ENCODE measurements around the gene CBX7.
A peak's percentile ranks its signal among the peaks of the same experiment; 100 is the strongest.

CBX7 gene

DNA sequence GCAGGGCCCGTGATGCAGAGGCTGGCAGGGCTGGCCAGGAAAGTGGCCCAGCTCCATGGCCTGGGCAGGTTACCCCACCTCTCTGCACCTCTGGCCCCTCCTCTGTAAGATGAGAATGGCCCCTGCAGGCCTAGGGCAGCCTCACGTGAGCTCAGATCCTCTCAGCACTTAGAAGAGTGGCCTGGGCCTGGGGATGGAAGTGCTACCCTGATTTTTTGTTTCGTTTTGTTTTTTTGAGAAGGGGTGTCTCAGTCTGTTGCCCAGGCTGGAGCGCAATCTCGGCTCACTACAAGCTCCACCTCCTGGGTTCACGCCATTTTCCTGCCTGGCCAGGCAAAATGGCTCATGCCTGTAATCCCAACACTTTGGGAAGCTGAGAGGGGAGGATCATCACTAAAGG, 54.5 kb downstream of the CBX7 start:
- no peak overlapping the region for H2BK120ac ChIP-seq (ENCODE audit: low read depth, low read length)
- H2AK5ac ChIP-seq (ENCODE audit: low read depth, low read length), result no peak overlapping the region
- no peak overlapping the region for H2BK15ac ChIP-seq (ENCODE audit: low read length)
- H3K27me3 ChIP-seq (ENCODE audit: control insufficient read depth in 3 of 3, insufficient read depth in 3 of 3, low read depth in 1 of 3, low read length in 3 of 3), result peaks cover 0 to 7% (median 0%) of the 10 kb centered on the region in 3 experiments
- no peak overlapping the region for H3K4me3 ChIP-seq (ENCODE audit: low read length in 2 of 2)
- no peak overlapping the region for H3K23ac ChIP-seq (ENCODE audit: low read depth, low read length, poor library complexity)
- H2BK12ac ChIP-seq (ENCODE audit: low read length), result no peak overlapping the region
- H3K79me1 ChIP-seq (ENCODE audit: low read depth, low read length), result no peaks in the 10 kb centered on the region
- H3K9me3 ChIP-seq (replicated peaks in 1 of 2; ENCODE audit: control insufficient read depth in 2 of 2, insufficient read depth in 1 of 2, low read depth in 1 of 2, low read length in 2 of 2), result no peaks in the 10 kb centered on the region
- H3K36me3 ChIP-seq (replicated peaks in 1 of 2; ENCODE audit: control insufficient read depth in 2 of 2, insufficient read depth in 2 of 2, low read length in 2 of 2), result no peaks in the 10 kb centered on the region
- H3K18ac ChIP-seq (ENCODE audit: low read length), result peak overlapping the region; percentile 58
- H3K4me2 ChIP-seq (ENCODE audit: insufficient read depth, low read length, poor library complexity, severe bottlenecking), result no peak overlapping the region
- peak overlapping the region; percentile 79 for H2AFZ ChIP-seq (ENCODE audit: low read length)
- peaks cover 16 to 22% of the 10 kb centered on the region in 2 donors for H3K4me1 ChIP-seq (ENCODE audit: control insufficient read depth in 2 of 2, insufficient read depth in 1 of 2, low read depth in 1 of 2, low read length in 2 of 2)
- no peak overlapping the region for H4K8ac ChIP-seq (ENCODE audit: low read depth, low read length)
- no peak overlapping the region for H3K9ac ChIP-seq (ENCODE audit: low read depth, low read length, poor library complexity)
- no peak for DNase-seq (ENCODE audit: low spot score)
- WGBS, 2 donors (ENCODE audit: extremely low coverage in 2 of 2, insufficient read length in 2 of 2, insufficient replicate concordance in 1 of 2), result no CpG with 5 or more reads among the region's 6 CpGs
- peak overlapping the region; percentile 7 for H2BK5ac ChIP-seq (ENCODE audit: low read length)
- no peak overlapping the region for H3K14ac ChIP-seq (ENCODE audit: low read length)
- no peak overlapping the region for H3K4ac ChIP-seq (ENCODE audit: low read length)
- H4K91ac ChIP-seq (ENCODE audit: low read depth, low read length, poor library complexity), result no peak overlapping the region
- peak overlapping the region; percentile 75 for H3K27ac ChIP-seq (replicated peaks; ENCODE audit: low read length)

DNA sequence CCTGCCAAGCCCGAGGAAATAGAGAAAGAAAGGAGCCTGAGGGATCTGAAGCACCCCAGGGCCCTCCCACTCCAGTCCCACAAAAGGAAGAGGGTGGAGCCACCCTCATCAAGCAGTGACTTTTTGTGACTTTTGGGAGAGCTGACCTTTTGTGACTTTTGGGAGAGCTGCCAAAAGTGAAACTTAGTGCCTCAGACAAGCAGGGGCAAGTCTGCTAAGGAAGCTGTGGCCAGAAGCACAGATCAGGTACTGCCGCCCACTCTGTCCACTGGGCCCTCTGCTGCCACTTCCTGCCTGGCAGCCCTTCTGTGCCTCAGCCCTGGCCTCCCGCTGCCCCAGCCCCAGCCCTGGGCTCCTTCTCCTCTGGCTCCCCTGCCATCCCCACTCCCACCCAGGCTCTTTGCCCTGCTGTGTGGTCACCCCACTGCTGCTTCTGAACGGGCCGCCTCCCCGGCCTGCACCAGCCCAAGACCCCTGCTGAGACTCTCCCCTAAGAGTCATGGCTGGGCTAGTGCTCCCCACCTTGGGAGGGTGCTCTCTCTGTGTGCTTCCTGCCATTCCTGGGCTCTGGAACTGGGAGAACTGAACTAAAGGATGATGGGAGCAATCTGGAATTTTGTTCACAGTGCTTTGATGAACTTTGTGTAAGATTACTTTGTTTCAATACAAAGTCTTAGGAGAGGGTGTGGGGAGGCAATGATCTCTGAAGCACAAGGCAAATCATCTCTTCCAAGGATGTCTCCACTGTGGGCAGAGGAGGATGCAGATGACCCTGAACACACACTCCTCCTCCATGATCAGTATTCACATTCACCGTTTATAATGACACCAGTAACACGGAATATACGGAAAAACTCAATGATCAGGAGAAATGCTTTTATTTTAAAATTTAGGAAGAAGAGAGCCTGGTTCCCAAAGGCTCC, 55.1 kb downstream of the CBX7 start, which contains the start of gene APOBEC3H:
Gene APOBEC3H (plus strand): TSS at position 147 of the 923 bp plus-strand sequence. CDS start 3,035 bp downstream, outside the sequence.
- no peaks in the 10 kb centered on the region for H3K9me3 ChIP-seq (replicated peaks in 1 of 2; ENCODE audit: control insufficient read depth in 2 of 2, insufficient read depth in 1 of 2, low read depth in 1 of 2, low read length in 2 of 2)
- peak within 1 kb of the TSS; percentile 83 for H3K27ac ChIP-seq (replicated peaks; ENCODE audit: low read length)
- H2BK5ac ChIP-seq (ENCODE audit: low read length), result peak within 1 kb of the TSS; percentile 85
- H3K4ac ChIP-seq (ENCODE audit: low read length), result no peak within 1 kb of the TSS
- peak within 1 kb of the TSS; percentile 95 for H2BK15ac ChIP-seq (ENCODE audit: low read length)
- H2AK5ac ChIP-seq (ENCODE audit: low read depth, low read length), result peak within 1 kb of the TSS; percentile 98
- H2BK120ac ChIP-seq (ENCODE audit: low read depth, low read length), result peak within 1 kb of the TSS; percentile 52
- DNase-seq (ENCODE audit: low spot score), result no peak
- no peaks in the 10 kb centered on the region for H3K36me3 ChIP-seq (replicated peaks in 1 of 2; ENCODE audit: control insufficient read depth in 2 of 2, insufficient read depth in 2 of 2, low read length in 2 of 2)
- H3K14ac ChIP-seq (ENCODE audit: low read length), result no peak within 1 kb of the TSS
- H3K18ac ChIP-seq (ENCODE audit: low read length), result peak within 1 kb of the TSS; percentile 95
- H3K4me1 ChIP-seq (ENCODE audit: control insufficient read depth in 2 of 2, insufficient read depth in 1 of 2, low read depth in 1 of 2, low read length in 2 of 2), result peaks cover 16 to 22% of the 10 kb centered on the region in 2 donors
- H3K27me3 ChIP-seq (ENCODE audit: control insufficient read depth in 3 of 3, insufficient read depth in 3 of 3, low read depth in 1 of 3, low read length in 3 of 3), result peaks cover 0 to 12% (median 0%) of the 10 kb centered on the region in 3 experiments
- H4K8ac ChIP-seq (ENCODE audit: low read depth, low read length), result peak within 1 kb of the TSS; percentile 29
- H3K79me1 ChIP-seq (ENCODE audit: low read depth, low read length), result no peaks in the 10 kb centered on the region
- H4K91ac ChIP-seq (ENCODE audit: low read depth, low read length, poor library complexity), result peak within 1 kb of the TSS; percentile 57
- H2AFZ ChIP-seq (ENCODE audit: low read length), result peak within 1 kb of the TSS; percentile 79
- no peak within 1 kb of the TSS for H3K4me2 ChIP-seq (ENCODE audit: insufficient read depth, low read length, poor library complexity, severe bottlenecking)
- peak within 1 kb of the TSS; percentile 75 for H3K9ac ChIP-seq (ENCODE audit: low read depth, low read length, poor library complexity)
- H3K4me3 ChIP-seq (ENCODE audit: low read length in 2 of 2), result no peak within 1 kb of the TSS
- no CpG with 5 or more reads among the region's 9 CpGs for WGBS, 2 donors (ENCODE audit: extremely low coverage in 2 of 2, insufficient read length in 2 of 2, insufficient replicate concordance in 1 of 2)
- no peak within 1 kb of the TSS for H3K23ac ChIP-seq (ENCODE audit: low read depth, low read length, poor library complexity)
- H2BK12ac ChIP-seq (ENCODE audit: low read length), result peak within 1 kb of the TSS; percentile 80

DNA sequence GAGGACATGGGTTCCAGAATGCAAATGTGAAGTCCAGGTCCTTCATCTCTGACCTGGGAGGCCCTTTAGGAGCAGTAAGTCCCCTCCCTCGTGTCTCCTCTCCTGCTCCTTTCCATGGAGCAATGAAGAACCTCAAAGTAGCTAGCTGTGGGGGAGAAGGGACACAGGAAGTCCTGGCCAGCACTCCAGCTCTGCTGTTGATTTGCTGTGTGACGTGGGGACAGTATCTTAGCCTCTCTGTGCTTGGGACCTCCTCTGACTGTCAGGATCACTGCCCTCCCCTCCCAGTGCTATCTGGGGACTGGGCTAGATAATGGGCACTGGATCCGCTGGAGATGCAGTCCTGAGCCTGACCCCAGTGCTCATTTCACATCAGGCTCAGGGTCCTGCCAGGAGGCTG, 56.5 kb downstream of the CBX7 start:
- Histone ChIP-seq H3K4me3 (ENCODE audit: low read length in 2 of 2) (no peak overlapping the region), H2BK12ac (ENCODE audit: low read length) (peak overlapping the region; percentile 80), H3K14ac (ENCODE audit: low read length) (no peak overlapping the region), H2BK120ac (ENCODE audit: low read depth, low read length) (no peak overlapping the region), H3K79me1 (ENCODE audit: low read depth, low read length) (no peaks in the 10 kb centered on the region), H3K4ac (ENCODE audit: low read length) (no peak overlapping the region), H3K18ac (ENCODE audit: low read length) (peak overlapping the region; percentile 18), H3K27ac (replicated peaks; ENCODE audit: low read length) (no peak overlapping the region), H3K9ac (ENCODE audit: low read depth, low read length, poor library complexity) (no peak overlapping the region), H2AK5ac (ENCODE audit: low read depth, low read length) (peak overlapping the region; percentile 98), H4K91ac (ENCODE audit: low read depth, low read length, poor library complexity) (peak overlapping the region; percentile 53), H2BK15ac (ENCODE audit: low read length) (peak overlapping the region; percentile 45), H4K8ac (ENCODE audit: low read depth, low read length) (no peak overlapping the region), H3K9me3 (replicated peaks in 1 of 2; ENCODE audit: control insufficient read depth in 2 of 2, insufficient read depth in 1 of 2, low read depth in 1 of 2, low read length in 2 of 2) (no peaks in the 10 kb centered on the region), H3K4me1 (ENCODE audit: control insufficient read depth in 2 of 2, insufficient read depth in 1 of 2, low read depth in 1 of 2, low read length in 2 of 2) (peaks cover 16 to 19% of the 10 kb centered on the region in 2 donors), H2AFZ (ENCODE audit: low read length) (no peak overlapping the region), H3K23ac (ENCODE audit: low read depth, low read length, poor library complexity) (no peak overlapping the region), H2BK5ac (ENCODE audit: low read length) (peak overlapping the region; percentile 85), H3K27me3 (ENCODE audit: control insufficient read depth in 3 of 3, insufficient read depth in 3 of 3, low read depth in 1 of 3, low read length in 3 of 3) (peaks cover 0 to 23% (median 0%) of the 10 kb centered on the region in 3 experiments), H3K4me2 (ENCODE audit: insufficient read depth, low read length, poor library complexity, severe bottlenecking) (no peak overlapping the region), H3K36me3 (replicated peaks in 1 of 2; ENCODE audit: control insufficient read depth in 2 of 2, insufficient read depth in 2 of 2, low read length in 2 of 2) (no peaks in the 10 kb centered on the region)
- no peak for DNase-seq (ENCODE audit: low spot score)
- WGBS, 2 donors (ENCODE audit: extremely low coverage in 2 of 2, insufficient read length in 2 of 2, insufficient replicate concordance in 1 of 2), result no CpG with 5 or more reads among the region's 3 CpGs

DNA sequence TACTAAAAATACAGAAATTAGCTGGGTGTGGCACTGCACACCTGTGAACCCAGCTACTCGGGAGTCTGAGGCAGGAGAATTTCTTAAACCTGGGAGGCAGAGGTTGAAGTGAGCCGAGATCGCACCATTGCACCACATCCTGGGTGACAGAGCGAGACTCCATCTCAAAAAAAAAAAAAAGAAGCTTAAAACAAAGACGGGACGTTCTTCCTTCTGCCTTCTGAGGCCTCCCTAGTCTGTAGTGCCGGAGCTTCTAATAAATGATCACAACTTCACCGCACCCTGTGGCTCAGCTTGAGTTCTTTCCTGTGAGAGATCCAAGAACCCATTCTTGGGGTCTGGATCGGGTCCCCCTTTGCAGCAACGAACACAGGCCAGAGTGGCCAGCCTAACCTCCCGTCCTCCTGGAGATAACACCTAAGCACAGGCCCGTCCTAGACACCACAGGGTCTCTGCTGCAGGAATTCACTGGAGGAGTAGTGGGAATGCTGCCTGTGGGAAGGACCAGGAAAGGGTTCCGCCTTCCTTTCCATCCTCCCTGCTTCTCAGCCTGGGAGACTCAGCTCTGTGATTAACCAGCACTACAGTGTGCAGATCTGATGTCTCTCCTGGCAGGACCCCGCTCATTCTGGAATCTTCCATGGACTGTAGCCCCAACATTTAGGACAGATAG, 57.6 kb downstream of the CBX7 start:
- no peak overlapping the region for H3K9ac ChIP-seq (ENCODE audit: low read depth, low read length, poor library complexity)
- no peak overlapping the region for H4K91ac ChIP-seq (ENCODE audit: low read depth, low read length, poor library complexity)
- H2BK12ac ChIP-seq (ENCODE audit: low read length), result peak overlapping the region; percentile 8
- no peak overlapping the region for H3K4ac ChIP-seq (ENCODE audit: low read length)
- WGBS, 2 donors (ENCODE audit: extremely low coverage in 2 of 2, insufficient read length in 2 of 2, insufficient replicate concordance in 1 of 2), result no CpG with 5 or more reads among the region's 14 CpGs
- no peak overlapping the region for H2AFZ ChIP-seq (ENCODE audit: low read length)
- H3K14ac ChIP-seq (ENCODE audit: low read length), result no peak overlapping the region
- no peak overlapping the region for H3K23ac ChIP-seq (ENCODE audit: low read depth, low read length, poor library complexity)
- no peak overlapping the region for H2BK5ac ChIP-seq (ENCODE audit: low read length)
- no peaks in the 10 kb centered on the region for H3K79me1 ChIP-seq (ENCODE audit: low read depth, low read length)
- peaks cover 0 to 32% (median 0%) of the 10 kb centered on the region in 3 experiments for H3K27me3 ChIP-seq (ENCODE audit: control insufficient read depth in 3 of 3, insufficient read depth in 3 of 3, low read depth in 1 of 3, low read length in 3 of 3)
- no peak overlapping the region for H4K8ac ChIP-seq (ENCODE audit: low read depth, low read length)
- H3K27ac ChIP-seq (replicated peaks; ENCODE audit: low read length), result no peak overlapping the region
- no peak overlapping the region for H2BK15ac ChIP-seq (ENCODE audit: low read length)
- H3K4me1 ChIP-seq (ENCODE audit: control insufficient read depth in 2 of 2, insufficient read depth in 1 of 2, low read depth in 1 of 2, low read length in 2 of 2), result peaks cover 16 to 19% of the 10 kb centered on the region in 2 donors
- H2BK120ac ChIP-seq (ENCODE audit: low read depth, low read length), result no peak overlapping the region
- no peak overlapping the region for H3K4me3 ChIP-seq (ENCODE audit: low read length in 2 of 2)
- DNase-seq (ENCODE audit: low spot score), result no peak
- no peak overlapping the region for H3K18ac ChIP-seq (ENCODE audit: low read length)
- H3K9me3 ChIP-seq (replicated peaks in 1 of 2; ENCODE audit: control insufficient read depth in 2 of 2, insufficient read depth in 1 of 2, low read depth in 1 of 2, low read length in 2 of 2), result no peaks in the 10 kb centered on the region
- H2AK5ac ChIP-seq (ENCODE audit: low read depth, low read length), result peak overlapping the region; percentile 14
- H3K4me2 ChIP-seq (ENCODE audit: insufficient read depth, low read length, poor library complexity, severe bottlenecking), result no peak overlapping the region
- no peaks in the 10 kb centered on the region for H3K36me3 ChIP-seq (replicated peaks in 1 of 2; ENCODE audit: control insufficient read depth in 2 of 2, insufficient read depth in 2 of 2, low read length in 2 of 2)
